DND-41 (cell line): Measurements from ENCODE around the gene SULF2.

Experiments used
- EZH2 ChIP-seq: IDR thresholded peaks from 3 replicates; pipeline ENCODE4 v1.6.1; 2012; ENCODE audit warnings: borderline replicate concordance, low read depth, mild to moderate bottlenecking, moderate library complexity, low read length, inconsistent platforms; ENCODE audit not compliant: severe bottlenecking
- TF ChIP-seq, protein P1 (sequence below): IDR thresholded peaks from 2 replicates; pipeline ENCODE4 v1.5.1; 2012; ENCODE audit warnings: borderline replicate concordance, low read length, moderate library complexity, mild to moderate bottlenecking; ENCODE audit not compliant: poor library complexity, severe bottlenecking; ENCODE audit errors: extremely low read depth

DNA sequence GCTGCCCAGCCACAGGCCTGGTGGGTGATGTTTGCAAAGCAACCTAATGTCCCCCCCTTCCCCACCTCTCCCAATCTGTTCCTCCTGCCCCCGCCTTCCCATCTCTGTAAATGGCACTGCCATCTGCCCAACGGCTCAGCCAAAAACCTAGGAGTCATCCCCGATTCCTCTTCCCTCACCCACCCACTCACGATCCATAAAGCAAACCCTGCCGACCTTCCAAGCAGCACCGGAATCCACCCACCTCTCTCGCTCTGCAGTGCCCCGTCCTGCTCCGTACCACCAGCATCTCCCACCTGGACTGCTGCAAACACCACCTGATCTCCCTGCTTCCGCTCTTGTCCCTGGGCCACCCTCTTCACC is 37.6 kb downstream of the SULF2 start:
- TF ChIP-seq, protein P1, sequence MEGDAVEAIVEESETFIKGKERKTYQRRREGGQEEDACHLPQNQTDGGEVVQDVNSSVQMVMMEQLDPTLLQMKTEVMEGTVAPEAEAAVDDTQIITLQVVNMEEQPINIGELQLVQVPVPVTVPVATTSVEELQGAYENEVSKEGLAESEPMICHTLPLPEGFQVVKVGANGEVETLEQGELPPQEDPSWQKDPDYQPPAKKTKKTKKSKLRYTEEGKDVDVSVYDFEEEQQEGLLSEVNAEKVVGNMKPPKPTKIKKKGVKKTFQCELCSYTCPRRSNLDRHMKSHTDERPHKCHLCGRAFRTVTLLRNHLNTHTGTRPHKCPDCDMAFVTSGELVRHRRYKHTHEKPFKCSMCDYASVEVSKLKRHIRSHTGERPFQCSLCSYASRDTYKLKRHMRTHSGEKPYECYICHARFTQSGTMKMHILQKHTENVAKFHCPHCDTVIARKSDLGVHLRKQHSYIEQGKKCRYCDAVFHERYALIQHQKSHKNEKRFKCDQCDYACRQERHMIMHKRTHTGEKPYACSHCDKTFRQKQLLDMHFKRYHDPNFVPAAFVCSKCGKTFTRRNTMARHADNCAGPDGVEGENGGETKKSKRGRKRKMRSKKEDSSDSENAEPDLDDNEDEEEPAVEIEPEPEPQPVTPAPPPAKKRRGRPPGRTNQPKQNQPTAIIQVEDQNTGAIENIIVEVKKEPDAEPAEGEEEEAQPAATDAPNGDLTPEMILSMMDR, result no peak
- TF ChIP-seq EZH2, result no peak
